NCI-H1694 treated with DMSO at 0.1 percent for 48 hours (cell line): ENCODE measurements around the gene PPP1R1C.

Source experiments
- DNase-seq: peaks from one replicate; lab custom pipeline; 2025; lab: John Stamatoyannopoulos, UW

Gene PPP1R1C

DNA sequence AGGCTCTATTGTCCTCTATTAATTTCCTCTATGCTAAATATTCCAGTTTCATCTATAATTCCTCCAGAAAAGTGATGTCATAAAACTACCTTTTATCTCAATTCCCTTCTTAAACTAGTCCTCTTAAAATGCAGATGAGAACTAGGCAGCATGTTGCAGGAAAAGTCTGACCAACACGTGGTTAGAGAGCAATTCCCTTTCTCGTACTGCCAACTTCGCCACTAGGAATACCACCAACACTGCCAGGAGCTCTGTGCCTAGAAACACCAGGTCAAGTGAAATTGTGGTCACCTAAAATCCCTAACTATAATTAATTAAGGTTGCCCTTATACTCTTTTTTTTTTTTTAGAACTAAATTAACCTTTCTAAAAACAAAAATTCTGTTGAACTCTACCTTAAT, 127.7 kb downstream of the PPP1R1C start:
- DNase-seq: no peak

DNA sequence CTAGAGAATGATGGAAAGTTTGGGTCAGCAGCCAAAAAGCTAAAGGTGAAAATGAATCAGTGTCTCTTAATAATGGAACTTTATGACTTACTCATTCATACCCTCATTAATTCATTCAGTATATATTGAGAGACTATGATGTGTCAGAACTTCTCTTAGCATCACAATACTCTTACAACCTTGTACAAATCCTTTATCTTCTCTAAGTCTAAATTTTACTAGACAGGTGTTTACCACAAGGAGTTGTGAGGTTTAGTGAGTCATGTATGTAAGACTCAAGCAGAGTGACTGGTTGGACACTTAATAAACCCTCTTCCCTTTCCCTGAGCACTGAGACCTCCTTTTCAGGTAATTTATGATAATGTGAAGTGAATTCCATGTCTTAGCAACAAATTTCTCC, 129.6 kb downstream of the PPP1R1C start:
- no peak for DNase-seq

DNA sequence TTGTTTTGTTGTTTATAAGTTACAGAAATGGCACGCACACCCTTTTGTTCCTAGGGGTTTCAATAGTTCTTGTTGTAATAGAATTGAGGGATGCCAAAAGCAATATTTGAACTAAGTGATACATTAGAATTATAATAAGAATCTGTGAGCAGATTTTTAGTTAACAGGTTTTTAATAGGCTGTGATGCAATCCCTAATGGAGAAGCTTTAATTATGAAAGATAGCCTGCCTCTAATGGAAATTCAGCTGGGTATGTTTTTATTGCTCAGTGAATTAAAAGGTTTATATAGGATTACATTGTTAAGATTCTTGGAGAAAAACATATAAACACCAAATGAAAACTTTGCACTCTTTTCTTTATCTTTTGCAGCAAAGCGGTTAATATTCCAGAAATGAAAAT, 131.1 kb downstream of the PPP1R1C start:
- no peak for DNase-seq

DNA sequence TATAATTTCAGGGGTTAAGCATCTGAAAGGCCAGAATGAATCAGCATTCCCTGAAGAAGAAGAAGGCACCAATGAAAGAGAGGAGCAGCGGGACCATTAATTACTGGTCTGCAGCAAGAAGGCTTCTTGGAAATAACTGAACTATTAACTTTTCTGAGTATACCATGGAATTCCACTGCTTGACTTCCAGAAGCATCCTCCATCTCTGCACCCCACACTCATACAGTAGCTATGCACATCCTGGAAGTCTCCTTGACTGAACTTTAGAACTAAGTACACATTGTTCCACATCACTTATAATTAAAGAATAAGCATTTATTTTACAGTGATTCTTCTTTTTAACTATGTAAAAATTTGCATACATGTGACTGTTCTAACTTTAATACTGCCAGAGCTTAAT, 131.5 kb downstream of the PPP1R1C start:
- no peak for DNase-seq

DNA sequence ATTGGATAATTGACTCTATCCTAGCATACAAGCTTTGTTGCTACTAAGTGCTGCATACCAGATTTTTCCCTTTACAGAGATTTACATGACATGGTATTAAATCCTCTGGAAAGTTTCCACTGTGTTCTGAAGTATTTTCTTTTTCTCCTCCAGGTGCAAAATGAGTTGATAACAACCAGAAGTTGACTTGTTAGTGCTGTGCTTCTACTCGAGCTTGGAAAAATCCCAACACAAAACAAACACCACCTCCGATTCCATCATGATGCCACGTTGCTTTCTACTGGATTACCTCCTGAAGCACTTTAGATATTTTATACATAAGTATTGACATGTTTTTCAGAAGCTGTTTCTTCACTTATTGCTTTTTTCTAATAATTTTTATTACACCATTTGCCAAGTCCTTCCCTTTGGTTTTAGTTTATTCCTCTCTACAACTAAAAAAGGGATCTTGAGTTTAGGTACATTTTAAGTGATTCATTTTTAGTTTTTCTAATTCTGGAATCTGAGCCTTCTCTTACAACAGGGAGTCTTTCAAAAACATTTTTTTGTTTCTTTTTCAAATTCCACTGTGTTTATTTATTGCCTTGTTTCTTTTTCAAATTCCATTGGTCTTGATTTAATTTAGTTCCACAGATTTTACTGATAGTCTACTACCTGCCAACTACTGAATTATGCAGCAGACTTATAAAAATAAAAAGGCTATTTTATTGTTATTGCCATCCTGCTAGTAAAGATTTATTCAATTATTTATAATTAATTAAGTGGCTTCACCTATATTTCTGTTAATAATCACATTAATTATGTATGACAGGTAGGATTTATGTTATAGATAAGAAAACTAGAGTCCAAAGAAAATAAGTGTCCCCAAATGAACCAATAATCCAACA, 143.4 kb downstream of the PPP1R1C start:
- DNase-seq: no peak

DNA sequence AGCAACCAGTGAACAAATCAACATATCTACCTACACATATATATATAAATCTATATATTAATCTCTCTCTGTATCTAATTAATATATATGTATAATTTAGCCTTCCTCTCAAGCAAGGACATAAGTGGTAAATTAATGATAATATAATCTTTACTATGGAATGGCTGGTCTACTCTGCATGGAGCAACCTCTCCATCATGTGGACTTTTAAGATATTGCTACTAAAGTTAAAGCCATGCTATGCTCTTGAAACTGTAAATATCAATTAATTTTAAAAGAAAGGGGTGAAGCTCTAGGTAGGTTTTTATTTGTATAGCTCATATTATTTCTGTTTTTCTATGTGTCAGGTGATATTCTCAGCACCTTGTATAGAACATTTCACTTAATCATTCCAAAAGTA, 147.0 kb downstream of the PPP1R1C start:
- no peak for DNase-seq

DNA sequence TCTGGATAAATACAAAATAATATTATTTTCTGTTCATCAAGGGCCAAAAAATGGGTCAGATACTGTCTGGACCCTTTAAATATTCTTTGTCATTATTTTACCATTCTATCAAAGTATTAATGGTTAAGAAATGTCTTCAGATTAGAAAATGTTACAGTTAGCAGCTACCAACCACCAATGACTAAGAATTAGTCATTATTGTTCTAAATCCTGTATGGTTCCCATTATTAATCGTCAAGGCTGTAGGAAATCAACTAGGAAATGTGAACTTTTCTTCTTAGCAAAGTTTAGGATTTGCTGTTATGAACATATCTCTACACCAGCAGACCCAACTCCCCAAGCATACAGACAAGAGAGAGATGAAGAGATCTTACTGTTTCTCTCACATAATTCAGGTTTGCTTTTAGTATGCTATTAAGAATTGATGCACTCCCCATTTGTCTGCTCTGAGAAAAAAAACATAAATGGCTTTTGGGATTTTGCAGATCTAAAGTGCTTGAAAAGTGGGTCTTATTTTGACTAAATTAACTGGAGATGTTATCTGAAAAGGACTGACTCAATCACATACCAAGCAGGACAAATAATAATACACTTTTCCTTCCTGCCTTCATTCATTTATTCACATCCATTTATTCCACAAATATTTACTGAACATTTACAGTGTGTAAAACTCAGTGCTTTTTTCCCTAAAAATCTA, 147.7 kb downstream of the PPP1R1C start:
- no peak for DNase-seq

DNA sequence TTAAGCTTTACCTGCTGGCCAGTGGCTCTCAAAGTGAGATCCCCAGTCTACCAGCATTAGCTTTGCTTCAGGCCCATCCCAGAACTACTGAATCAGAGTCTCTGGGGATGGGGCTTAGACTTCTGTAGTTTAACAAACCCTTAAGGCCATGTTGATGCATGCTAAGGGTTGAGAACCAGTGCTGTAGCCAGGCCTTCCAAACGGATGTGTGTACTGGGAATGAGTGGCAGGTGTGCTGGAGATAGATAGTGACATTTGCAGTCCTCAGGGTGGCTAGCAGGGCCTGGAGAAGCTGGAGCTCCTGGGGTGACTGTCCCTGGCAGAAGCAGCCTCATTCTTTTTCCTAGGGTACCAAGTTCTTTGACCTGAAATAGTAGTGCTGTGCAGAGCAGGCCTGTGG, 148.5 kb downstream of the PPP1R1C start:
- no peak for DNase-seq

DNA sequence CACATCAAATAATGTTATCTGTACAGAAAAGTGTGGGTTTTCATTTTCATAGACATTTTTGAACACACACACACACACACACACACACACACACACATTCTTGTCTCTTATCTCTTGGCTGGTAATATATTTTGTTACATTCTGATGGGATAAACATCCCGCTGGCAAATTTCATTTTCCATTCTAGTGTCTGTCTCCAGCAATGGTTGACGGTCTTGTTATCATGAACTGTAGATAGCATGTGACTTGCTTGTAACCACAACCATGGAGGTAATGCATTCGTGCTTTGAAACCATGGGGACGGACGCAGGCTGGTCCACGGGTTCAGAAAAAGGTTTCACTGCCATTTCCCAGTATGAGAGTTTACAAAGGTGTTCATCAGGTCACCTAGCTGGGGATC, 156.4 kb downstream of the PPP1R1C start:
- DNase-seq: no peak

DNA sequence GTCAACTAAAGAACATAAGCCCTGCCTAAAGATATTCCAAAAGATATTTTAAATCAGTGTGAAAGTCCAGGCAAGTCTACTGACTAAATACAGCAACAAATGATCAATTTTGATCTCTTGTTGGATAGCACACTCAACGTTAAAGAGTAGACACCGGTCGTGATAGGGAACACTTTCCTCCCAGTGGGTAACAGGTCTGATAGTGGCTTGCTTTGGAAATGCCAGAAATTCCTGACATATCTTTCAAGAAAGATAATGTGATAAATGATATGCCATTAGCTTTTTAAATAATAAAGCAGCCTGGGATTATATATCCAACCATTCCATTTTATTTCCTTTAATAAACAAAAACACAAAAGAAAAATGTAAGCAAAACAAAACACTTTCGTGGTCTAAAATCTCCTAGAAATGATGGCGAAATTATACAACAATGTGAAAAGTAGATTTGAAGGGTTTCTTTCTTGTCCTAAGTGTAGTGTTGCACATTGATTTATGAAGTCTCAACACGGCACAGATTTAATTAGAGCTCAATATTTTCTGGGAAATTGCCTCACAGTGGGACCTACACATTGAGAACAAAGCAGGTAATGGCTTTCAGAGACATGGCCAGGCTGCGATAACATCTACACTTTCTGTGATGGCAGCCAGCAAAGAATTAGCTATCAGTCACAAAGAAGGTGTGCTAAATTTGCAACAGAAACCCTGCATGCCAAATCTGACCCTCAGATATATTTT, 158.6 kb downstream of the PPP1R1C start:
- no peak for DNase-seq

DNA sequence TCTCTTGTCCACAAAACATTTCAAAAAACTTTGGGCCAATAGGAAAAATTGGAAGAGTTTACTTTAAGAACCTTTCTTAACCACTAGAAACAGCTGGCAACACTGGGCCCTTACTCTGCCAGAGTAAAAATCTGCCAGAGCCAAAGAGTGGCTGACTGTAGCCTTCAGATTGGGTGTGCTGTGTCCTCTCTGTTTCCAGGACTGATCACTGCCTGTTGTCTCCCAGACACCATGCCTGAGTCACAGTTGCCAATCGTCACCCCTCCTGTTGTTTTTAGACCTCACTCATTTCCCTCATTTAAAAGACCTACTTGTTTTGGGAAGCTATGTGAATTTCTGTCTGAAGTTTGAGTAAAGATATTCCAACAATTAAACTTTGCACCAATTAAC, 159.1 kb downstream of the PPP1R1C start:
- DNase-seq: no peak

DNA sequence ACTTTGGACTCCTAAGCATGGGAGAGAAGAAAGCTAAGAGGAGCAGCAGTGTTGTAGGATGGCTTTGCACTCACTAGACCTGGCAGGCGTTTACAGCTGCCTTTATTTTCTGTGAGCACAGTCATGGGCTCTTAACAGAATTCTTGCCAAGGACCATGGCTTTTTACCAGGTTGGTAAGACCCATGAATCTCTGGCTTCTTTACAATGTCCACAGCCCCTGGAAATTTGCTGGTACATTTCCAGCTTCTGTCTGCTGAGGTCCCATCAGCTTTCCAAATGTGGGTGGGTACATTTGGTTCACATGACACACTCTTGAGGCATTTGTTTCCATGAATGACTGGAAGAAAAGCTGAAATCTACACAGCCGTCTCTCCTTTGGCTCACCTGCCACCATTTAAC, 162.7 kb downstream of the PPP1R1C start:
- DNase-seq: no peak

DNA sequence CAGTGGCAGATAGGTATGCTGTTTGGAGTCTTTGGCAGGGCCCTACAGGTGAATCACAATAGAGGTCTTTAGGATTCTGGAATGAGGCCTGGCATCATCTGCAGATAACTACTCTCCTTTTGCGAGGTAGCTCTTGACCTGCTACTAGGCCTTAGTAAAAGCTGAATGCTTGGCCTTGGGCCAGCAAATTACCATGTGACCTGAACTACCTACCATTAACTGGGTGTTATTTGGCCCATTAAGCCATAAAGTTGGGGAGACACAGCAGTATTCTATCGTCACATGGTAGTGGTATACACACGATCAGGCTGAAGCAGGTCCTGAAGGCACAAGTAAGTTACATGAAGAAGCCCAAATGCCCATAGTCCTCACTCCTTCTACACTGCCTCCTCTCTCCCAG, 178.2 kb downstream of the PPP1R1C start:
- no peak for DNase-seq

DNA sequence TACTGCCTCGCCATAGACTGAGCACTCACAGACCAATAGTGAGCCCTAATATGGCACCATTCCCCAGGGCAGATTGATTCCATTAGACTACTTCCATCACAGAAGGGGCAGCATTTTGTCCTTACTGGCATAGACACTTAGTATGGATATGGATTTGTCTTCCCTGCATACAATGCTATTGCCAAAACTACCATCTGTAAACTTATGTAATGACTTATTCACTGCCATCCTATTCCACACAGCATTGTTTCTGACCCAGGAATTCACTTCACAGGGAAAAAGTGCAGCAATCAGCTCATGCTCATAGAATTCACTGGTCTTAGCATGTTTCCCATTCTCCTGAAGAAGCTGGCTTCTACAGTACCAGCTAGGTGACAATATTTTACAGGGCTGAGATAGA, 179.0 kb downstream of the PPP1R1C start:
- no peak for DNase-seq

DNA sequence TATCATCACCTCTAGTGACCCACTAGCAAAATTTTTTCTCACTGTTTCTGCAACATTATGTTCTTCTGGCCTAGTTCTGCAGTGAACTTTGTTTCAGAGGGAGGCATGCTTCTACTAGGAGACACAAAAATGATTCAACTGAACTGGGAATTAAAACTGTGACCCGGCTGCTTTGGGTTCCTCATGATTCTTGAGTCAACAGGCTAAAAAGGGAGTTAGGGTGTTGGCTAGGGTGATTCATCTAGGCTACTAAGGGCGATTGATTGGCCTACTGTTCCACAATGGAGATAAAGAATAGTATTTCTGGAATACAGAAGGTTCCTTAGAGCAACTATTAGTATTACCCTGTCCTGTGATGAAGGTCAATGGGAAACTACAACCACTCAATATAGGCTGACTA, 179.5 kb downstream of the PPP1R1C start:
- no peak for DNase-seq

DNA sequence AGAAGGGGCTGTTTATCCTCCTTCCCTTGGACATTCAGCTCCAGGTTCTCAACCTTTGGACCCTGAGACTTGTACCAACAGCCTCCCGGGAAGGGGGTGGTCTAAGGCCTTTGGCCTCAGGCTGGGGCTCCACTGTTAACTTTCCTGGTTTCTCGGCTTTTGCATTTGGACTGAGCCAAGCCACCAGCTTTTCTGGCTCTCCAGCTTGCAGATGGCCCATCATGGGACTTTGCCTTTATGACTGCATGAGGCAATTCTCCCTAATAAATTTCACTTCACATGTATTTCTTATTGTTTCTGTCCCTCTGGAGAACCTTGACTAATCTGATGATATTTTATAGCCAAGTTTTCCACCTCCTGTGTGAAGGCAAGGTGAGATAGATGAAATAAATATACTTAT, 180.8 kb downstream of the PPP1R1C start:
- no peak for DNase-seq

DNA sequence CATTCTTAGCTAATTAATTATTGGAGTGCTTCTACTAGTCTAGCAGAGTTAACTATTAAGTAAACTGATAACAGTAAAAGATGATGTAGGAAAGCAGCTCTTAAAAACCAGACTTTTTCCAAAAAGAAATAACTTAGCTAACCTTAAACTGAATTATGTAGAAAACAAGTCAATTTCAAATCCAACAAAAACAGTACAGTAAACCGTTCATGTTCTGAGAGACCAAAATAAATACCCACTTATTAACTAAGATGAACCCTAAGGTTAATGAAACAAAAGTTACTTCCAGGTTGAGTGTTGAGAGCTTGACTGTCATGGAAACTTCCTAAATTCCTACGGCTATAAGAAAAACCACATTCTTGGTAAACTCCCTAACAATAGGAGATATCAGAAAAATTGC, 181.2 kb downstream of the PPP1R1C start:
- no peak for DNase-seq
